Activated CD4-positive, alpha-beta T cell treated with anti-CD3 and anti-CD28 coated beads, Interleukin-2, amount 50 U/mL, for 16 hours (primary cell): ENCODE measurements around the gene C3orf20.

Experiments used
- DNase-seq: peaks from one replicate; pipeline ENCODE4 v3.0.0-alpha.2; 2020

Gene C3orf20

DNA sequence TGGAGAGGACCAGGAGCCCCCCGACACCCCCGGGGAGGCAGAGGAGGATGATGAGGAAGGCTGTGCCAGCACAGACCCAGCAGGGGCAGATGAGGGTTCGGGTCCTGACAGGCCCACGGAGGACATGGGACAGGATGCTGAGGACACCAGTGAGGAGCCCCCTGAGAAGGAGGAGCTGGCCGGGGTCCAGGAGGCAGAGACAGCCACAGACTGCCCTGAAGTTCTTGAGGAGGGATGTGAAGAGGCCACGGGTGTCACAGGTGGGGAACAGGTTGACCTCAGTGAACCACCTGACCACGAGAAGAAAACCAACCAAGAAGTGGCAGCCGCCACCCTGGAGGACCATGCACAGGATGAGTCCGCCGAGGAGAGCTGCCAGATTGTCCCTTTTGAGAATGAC, 144.7 kb downstream of the C3orf20 start:
- no peak for DNase-seq

GRCh38 chr3:14820156-14820555, 145.2 kb downstream of the C3orf20 start:
- DNase-seq: no peak

- no peak for DNase-seq
These were observed 146.2 kb downstream of the C3orf20 start for GRCh38 chr3:14821151-14821550.

- DNase-seq: no peak
These were observed 147.2 kb downstream of the C3orf20 start for GRCh38 chr3:14822134-14822533.
